ENCODE results near the gene OR8B12.
"Not testable (repeated sequence)": the region's sequence is repeated elsewhere in the genome, so short reads cannot be mapped to it uniquely, and the experiment has no call there.

OR8B12 gene

GRCh38 chr11:124517314-124517713 is 26.1 kb downstream of the OR8B12 start:
- H3K4me3 ChIP-seq (ENCODE audit: low read depth, low read length), result no peak overlapping the region
- TF ChIP-seq, protein P1, sequence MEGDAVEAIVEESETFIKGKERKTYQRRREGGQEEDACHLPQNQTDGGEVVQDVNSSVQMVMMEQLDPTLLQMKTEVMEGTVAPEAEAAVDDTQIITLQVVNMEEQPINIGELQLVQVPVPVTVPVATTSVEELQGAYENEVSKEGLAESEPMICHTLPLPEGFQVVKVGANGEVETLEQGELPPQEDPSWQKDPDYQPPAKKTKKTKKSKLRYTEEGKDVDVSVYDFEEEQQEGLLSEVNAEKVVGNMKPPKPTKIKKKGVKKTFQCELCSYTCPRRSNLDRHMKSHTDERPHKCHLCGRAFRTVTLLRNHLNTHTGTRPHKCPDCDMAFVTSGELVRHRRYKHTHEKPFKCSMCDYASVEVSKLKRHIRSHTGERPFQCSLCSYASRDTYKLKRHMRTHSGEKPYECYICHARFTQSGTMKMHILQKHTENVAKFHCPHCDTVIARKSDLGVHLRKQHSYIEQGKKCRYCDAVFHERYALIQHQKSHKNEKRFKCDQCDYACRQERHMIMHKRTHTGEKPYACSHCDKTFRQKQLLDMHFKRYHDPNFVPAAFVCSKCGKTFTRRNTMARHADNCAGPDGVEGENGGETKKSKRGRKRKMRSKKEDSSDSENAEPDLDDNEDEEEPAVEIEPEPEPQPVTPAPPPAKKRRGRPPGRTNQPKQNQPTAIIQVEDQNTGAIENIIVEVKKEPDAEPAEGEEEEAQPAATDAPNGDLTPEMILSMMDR (IDR thresholded peaks at IDR 0.05; ENCODE audit: low read depth, low read length), result no peak
- in situ Hi-C loops (cut with HindIII; ENCODE audit: low sequenced_read_pairs), result no loop called here

GRCh38 chr11:124514675-124515074 is 28.8 kb downstream of the OR8B12 start:
- H3K4me3 ChIP-seq (ENCODE audit: low read depth, low read length); in situ Hi-C loops (cut with HindIII; ENCODE audit: low sequenced_read_pairs); DNase-seq (ENCODE audit: low read depth, low spot score): not testable (repeated sequence)

More at GRCh38 chr11:124517314-124517713, 26.1 kb downstream of the OR8B12 start:
- DNase-seq (ENCODE audit: low read depth, low spot score), result no peak

DNA sequence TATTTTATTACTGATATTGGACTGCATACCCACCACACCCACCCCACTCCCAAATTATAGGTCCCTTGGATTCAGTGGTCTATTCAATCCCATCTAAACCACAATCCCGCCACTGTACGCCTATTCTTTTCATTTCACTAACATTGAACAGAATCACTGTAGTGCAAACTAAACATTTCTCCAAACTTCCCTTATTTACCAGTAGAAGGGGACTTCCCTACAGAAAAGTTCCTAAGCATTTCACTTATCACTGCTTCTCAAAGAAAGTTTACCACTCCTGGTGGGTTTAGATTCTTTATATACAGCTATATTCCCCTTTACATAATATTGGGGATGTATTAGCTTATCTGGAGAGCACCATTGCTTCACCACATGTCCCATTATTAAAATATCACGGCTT is 29.3 kb downstream of the OR8B12 start:
- H3K4me3 ChIP-seq (ENCODE audit: low read depth, low read length), result no peak overlapping the region
- in situ Hi-C loops (cut with HindIII; ENCODE audit: low sequenced_read_pairs), result no loop called here
- TF ChIP-seq, protein P1 (IDR thresholded peaks at IDR 0.05; ENCODE audit: low read depth, low read length), result no peak
- DNase-seq (ENCODE audit: low read depth, low spot score), result no peak

- TF ChIP-seq, protein P1 (IDR thresholded peaks at IDR 0.05; ENCODE audit: low read depth, low read length), result no peak
- no peak for DNase-seq (ENCODE audit: low read depth, low spot score)
- H3K4me3 ChIP-seq (ENCODE audit: low read depth, low read length), result no peak overlapping the region
Observed at GRCh38 chr11:124511745-124512144, 31.7 kb downstream of the OR8B12 start.

GRCh38 chr11:124510279-124510678 is 33.2 kb downstream of the OR8B12 start:
- DNase-seq (ENCODE audit: low read depth, low spot score), result no peak
- no peak overlapping the region for H3K4me3 ChIP-seq (ENCODE audit: low read depth, low read length)
- in situ Hi-C loops (cut with HindIII; ENCODE audit: low sequenced_read_pairs), result no loop called here
- TF ChIP-seq, protein P1 (IDR thresholded peaks at IDR 0.05; ENCODE audit: low read depth, low read length), result no peak

More at GRCh38 chr11:124511745-124512144, 31.7 kb downstream of the OR8B12 start:
- in situ Hi-C loops (cut with HindIII; ENCODE audit: low sequenced_read_pairs), result no loop called here

GRCh38 chr11:124499711-124500110 is 43.7 kb downstream of the OR8B12 start:
- in situ Hi-C loops (cut with HindIII; ENCODE audit: low sequenced_read_pairs), result no loop called here
- TF ChIP-seq, protein P1 (IDR thresholded peaks at IDR 0.05; ENCODE audit: low read depth, low read length), result no peak
- DNase-seq (ENCODE audit: low read depth, low spot score), result no peak
- H3K4me3 ChIP-seq (ENCODE audit: low read depth, low read length), result no peak overlapping the region

DNA sequence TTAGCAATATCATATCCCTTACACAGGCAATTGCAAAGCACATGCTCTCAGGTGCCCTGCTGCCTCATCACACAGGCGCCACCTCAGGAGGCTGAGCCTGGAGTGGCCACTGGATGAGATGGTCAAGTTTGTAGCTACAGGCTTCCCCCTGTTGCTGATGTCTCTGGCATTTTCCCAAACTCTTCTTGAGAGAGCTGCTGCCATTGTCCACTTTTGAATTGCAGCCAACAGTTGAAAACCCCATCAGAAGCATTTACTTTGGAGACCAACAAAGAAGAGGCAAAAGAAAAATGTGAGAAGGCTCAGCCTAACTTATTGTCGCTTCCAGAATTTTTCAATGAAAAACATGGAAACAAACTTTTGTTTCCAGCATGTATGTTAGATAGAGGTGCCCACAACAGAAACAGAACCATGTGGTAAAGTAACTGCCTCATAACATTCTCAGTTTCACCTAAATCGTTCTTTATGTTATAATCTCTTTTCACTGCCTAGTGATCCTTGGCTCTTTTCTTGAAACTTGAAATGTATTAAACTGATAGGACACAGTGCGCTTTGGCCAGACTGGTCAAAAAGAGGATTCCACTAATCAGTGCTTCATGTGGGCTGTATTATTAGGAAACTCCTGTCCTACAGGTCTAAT is 50.3 kb downstream of the OR8B12 start:
- TF ChIP-seq, protein P1 (IDR thresholded peaks at IDR 0.05; ENCODE audit: low read depth, low read length), result no peak
- no peak for DNase-seq (ENCODE audit: low read depth, low spot score)
- in situ Hi-C loops (cut with HindIII; ENCODE audit: low sequenced_read_pairs), result no loop called here
- no peak overlapping the region for H3K4me3 ChIP-seq (ENCODE audit: low read depth, low read length)
